NCI-H1417 treated with DMSO at 0.1 percent for 48 hours (cell line): ENCODE data around the gene BBS7.
A peak's percentile ranks its signal among the peaks of the same experiment; 100 is the strongest.

Experiments
- DNase-seq: peaks from one replicate; lab custom pipeline; 2025; lab: John Stamatoyannopoulos, UW

Gene BBS7

GRCh38 chr4:121827853-121828252 lies 42.4 kb downstream of the BBS7 start:
- no peak for DNase-seq

DNA sequence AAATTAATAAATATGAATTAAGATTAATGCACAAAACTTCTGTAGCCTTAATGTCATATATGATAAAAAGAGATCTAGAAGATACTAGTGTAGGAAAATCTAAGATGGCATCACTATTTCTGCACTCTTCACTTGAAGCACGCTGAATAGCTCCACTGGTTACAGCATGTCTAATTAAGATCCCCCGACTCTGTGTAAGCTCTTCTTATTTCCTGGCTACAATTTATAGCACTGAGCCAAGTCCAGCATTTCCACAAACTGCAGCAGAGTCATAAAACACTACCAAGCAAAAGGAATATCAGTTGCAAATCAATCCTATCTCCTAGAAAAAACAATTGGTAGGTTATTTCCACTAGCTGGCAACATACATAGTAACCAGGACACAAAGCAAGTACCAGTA lies 45.3 kb downstream of the BBS7 start:
- DNase-seq, result no peak

- no peak for DNase-seq
Observed at GRCh38 chr4:121824171-121824527, 46.1 kb downstream of the BBS7 start.

DNA sequence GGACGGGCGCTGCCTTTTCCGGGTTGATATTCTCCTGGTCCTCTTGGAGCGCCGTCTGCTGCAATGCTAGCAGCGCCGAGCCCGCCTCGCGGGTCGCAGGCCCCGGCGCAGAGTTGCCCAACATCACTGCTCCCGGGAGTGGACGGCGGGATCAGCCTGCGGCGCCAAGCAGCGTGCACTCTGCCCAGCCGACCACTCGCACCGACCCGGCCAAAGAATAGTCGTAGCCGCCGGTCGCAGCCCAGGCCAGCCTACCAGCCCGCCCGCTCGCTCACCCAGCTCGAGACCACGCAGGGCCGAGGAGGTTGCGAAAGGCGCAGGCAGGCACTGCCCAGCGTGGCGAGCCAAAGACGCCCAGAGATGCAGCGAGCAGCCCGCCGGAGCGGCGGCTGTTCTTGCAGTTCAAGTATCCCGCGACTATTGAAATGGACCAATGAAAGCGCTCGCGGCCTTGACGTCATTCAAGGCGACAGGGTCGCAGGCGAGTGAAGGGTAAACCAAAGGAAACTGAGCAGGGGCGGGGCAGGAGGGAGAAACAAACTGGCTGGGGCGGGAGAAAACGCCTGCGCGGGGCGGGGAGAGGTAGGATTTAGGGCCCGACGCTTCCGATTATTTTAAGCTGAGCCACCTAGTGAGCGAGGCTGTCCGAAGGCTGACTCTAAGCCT lies 46.6 kb downstream of the BBS7 start, which contains the start of gene CCNA2:
Gene CCNA2 (minus strand): TSS at position 379 of the 666 bp plus-strand sequence. CDS start 255 bp downstream, at position 124.
- DNase-seq, result peak; percentile 56

- DNase-seq, result no peak
Observed at GRCh38 chr4:121822796-121823504, 47.3 kb downstream of the BBS7 start.

DNA sequence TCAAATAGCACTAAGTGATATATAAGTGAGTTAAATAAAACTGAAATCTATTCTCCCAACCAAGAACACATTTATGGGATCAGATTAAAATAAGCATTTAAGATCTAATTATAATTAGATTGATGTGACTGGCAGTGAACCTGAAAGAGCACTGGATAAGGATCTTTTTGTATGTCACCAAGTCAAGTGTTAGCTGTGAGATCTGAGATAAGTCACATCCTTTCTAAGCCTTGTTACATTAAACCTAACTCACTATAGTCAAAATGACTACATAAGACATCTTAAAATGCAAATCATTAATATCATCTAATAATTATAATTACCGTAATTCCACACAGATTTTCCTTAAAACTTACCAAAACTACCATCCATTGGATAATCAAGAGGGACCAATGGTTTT lies 48.2 kb downstream of the BBS7 start:
- no peak for DNase-seq

GRCh38 chr4:121819216-121819965 lies 50.9 kb downstream of the BBS7 start:
- DNase-seq, result no peak

GRCh38 chr4:121818215-121818614 lies 52.1 kb downstream of the BBS7 start:
- DNase-seq, result no peak

DNA sequence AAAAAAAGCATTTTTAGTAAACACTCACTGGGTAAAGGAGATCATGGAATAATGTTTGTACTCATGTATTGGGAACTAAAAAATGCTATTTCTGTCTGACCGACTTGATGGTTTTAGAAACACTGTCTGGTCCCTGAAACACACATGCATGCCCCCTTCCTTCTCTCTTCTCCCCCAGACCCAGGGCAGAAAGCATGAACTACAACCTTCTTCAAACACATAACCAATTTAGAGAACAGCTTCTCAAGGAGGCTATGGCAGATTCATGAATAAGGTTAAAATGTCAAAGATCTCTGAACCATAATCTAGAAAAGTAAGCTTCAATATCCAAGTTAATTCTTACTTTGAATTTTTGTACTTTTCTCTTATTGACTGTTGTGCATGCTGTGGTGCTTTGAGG lies 52.6 kb downstream of the BBS7 start:
- DNase-seq, result no peak

- DNase-seq, result no peak
Observed at GRCh38 chr4:121817006-121817405, 53.3 kb downstream of the BBS7 start.

GRCh38 chr4:121814756-121815155 lies 55.5 kb downstream of the BBS7 start:
- DNase-seq, result no peak

- DNase-seq, result no peak
Observed at GRCh38 chr4:121811122-121811521, 59.2 kb downstream of the BBS7 start.

GRCh38 chr4:121806411-121806810 lies 63.9 kb downstream of the BBS7 start:
- DNase-seq, result no peak

DNA sequence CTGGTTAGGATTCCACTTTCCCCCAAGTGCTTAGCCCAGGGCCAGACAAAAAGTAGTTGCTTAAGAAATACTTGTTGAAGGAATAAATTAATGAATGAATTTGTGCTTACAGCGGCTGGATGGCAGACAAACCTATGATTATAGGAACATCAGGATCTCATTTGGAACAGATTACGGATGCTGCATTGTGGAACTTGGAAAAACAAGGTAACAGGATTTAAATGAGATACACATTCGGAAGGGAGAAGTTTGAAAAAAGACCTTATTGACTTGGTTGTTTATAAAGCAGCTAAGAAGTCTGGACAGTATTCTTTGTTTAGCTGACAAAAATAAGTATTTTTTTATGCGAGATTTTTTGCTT lies 68.6 kb downstream of the BBS7 start:
- no peak for DNase-seq

DNA sequence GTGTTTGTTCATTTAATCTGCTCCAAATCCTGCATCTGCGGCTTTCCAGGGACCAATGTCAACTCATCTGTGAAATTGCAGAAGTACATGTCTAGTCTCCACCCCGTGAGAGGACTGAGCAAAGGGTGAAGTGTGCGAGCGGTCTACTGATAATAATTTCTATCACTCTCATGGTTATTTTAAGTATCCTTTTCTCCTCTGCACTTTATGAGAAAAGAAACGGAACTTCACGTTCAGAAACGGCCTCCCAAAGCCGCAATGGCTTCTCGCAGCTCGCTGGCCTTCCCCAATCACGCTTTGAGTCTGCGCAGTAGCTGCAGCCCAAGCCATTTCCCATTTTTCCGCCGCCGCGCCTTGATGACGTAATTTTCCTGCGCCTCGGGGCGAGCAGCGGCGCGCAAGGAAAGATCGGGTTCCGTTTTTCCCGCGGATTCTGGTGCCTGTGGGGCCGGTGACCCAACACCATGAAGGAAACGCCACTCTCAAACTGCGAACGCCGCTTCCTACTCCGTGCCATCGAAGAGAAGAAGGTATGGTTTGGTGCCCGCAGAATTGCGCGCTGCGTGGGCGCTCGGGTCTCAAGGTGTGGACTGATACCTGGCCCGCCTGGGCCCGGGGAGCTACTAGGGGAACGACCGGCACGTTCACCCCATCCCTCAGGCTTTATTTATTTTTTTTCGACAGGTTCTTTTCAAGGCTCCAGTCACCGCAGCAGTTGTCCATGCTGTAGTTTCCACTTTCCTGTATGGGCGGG lies 69.1 kb downstream of the BBS7 start, which contains the start of gene EXOSC9:
Gene EXOSC9 (plus strand): TSS at position 363 of the 754 bp plus-strand sequence. CDS start 102 bp downstream, at position 465.
- DNase-seq, result peak; percentile 63

- DNase-seq, result peak; percentile 50
Observed at GRCh38 chr4:121800638-121800960, 69.7 kb downstream of the BBS7 start.

GRCh38 chr4:121799867-121800501 lies 70.3 kb downstream of the BBS7 start:
- no peak for DNase-seq

DNA sequence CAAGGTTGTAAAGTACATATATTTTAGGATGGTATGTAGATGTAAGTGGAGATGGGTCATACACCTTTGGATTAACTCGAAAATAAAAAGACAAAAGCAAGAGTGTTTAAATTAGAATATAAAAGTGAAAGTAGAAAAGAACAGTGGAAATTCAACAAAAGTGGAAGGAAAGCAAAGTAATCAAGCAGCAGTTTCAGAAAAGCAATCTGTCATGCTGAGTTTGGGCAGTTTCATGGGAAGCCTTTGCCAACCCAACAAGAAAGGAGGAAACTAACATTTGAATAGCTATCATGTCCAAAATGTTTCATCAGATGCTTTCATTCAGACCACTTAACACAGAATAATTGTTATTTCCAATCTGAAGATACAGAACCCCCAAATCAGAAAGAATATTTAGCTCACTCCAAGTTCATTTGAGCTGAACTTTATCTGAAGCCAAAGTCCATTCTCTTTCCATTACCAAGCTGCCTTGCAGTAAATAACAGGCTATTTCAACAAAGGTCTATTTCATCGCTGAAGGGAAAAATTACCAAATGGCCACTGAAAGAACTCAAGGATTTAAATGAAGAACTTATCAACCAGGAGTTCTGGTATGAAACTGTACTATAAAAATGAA lies 71.0 kb downstream of the BBS7 start:
- DNase-seq, result no peak

DNA sequence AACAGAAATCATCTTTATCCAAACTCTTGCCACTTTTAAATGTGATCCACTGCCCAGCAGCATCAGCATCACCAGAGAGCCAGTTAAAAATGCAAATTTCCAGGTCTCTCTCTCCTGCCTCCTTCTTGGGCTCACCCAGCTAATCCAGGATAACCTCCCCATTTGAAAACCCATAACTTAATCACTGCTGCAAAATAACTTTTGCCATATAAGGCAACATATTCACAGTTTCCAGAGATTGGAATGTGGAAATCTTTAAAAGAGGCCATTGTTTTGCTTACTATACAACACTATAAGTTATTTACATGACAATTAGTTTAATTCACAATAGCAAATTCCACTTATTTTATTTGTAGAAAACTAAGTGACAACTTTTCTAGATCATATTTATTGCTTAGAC lies 74.0 kb downstream of the BBS7 start:
- no peak for DNase-seq

DNA sequence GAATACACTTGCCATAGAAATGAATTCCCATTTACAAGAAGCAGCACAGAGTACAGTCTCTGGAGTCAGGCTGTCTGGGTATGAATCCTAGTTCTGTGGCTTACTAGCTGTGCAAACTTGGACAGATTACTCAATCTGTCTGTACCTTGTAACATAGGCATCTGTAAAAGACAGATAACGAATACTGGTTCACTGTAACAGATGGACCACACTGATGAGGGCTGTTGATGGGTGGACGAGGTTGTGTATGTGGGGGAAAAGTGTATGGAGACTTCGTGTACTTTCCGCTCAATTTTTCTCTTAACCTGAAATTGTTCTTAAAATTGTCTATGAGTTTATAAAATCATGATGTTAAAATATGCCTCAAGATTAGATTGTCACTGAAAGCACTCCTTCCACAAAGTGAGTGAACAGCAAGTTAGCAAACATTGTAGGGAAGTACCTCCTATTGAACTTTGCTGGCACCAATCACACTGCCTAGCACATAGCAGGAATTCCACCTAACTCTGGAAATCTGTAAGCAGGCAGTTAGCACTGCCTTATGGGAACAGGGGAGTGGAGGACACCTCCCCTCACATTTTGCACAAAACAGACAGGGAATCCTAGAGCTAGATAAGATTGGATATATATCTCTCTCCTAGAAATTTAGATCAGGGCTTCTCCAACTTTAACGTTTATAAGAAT lies 75.6 kb downstream of the BBS7 start:
- no peak for DNase-seq

GRCh38 chr4:121792966-121793365 lies 77.3 kb downstream of the BBS7 start:
- DNase-seq, result no peak
